Measurements from ENCODE around the gene CCDC97. TPM values are rescaled to one million over a fixed set of nuclear protein-coding genes. Genes with fewer than 3 reads are reported as not detected.

CCDC97 gene
- total RNA-seq, 1 experiment from 2014 or later: 39.4 TPM

- no peak overlapping the region for H3K18ac ChIP-seq (ENCODE audit: insufficient read length, low read depth, low read length)
- H3T11ph ChIP-seq (ENCODE audit: low read length): no peak overlapping the region
- peak overlapping the region; percentile 73 to 80 for H3K4me3 Mint-ChIP-seq
- H3K9me3 ChIP-seq (ENCODE audit: control insufficient read depth, low read depth, low read length): no peaks in the 10 kb centered on the region
- H4K91ac ChIP-seq (ENCODE audit: insufficient read length, low read depth, low read length): no peak overlapping the region
- peaks cover 0 to 10% (median 2%) of the 10 kb centered on the region in 3 experiments; a peak in 4 of 7 replicates for H3K36me3 Mint-ChIP-seq (ENCODE audit: insufficient read depth in 1 of 3, low read depth in 3 of 3)
- H2AK5ac ChIP-seq (ENCODE audit: insufficient read length, low read length): no peak overlapping the region
- no peaks in the 10 kb centered on the region for H3K79me1 ChIP-seq (ENCODE audit: insufficient read depth, low read depth, low read length, poor library complexity, severe bottlenecking)
- no peaks in the 10 kb centered on the region; a peak in 1 of 5 replicates for H3K9me3 Mint-ChIP-seq
- no CpG with 5 or more reads among the region's 23 CpGs for WGBS (ENCODE audit: extremely low coverage, insufficient read length, low lambda C conversion rate)
- H2BK15ac ChIP-seq (ENCODE audit: low read depth, low read length): no peak overlapping the region
- peak overlapping the region; percentile 11 for H3K4me2 ChIP-seq (ENCODE audit: insufficient read depth, insufficient read length, low read length)
- H3K56ac ChIP-seq (ENCODE audit: insufficient read length, low read depth, low read length): no peak overlapping the region
- H3K27me3 ChIP-seq (ENCODE audit: insufficient read depth, low read length): peaks cover 10% of the 10 kb centered on the region; the same call in 1 of the 2 replicates
- no peaks in the 10 kb centered on the region for H4K20me1 ChIP-seq (ENCODE audit: control insufficient read depth, insufficient read depth, insufficient read length)
- no peak overlapping the region for H3K4ac ChIP-seq (ENCODE audit: low read depth, low read length)
- no peak overlapping the region for H4K8ac ChIP-seq (replicated peaks; ENCODE audit: insufficient read length, low read depth, low read length)
- H2BK5ac ChIP-seq (ENCODE audit: insufficient read length, low read length): no peak overlapping the region
- H3K23ac ChIP-seq (ENCODE audit: insufficient read length, low read depth, low read length): no peak overlapping the region
- no peak overlapping the region for H2BK12ac ChIP-seq (ENCODE audit: insufficient read length, low read depth, low read length)
- H3K4me1 Mint-ChIP-seq: peaks cover 21 to 22% of the 10 kb centered on the region in 2 experiments
- H3K27ac ChIP-seq (ENCODE audit: insufficient read length, low read depth, low read length): no peak overlapping the region
- TF ChIP-seq, protein P1, sequence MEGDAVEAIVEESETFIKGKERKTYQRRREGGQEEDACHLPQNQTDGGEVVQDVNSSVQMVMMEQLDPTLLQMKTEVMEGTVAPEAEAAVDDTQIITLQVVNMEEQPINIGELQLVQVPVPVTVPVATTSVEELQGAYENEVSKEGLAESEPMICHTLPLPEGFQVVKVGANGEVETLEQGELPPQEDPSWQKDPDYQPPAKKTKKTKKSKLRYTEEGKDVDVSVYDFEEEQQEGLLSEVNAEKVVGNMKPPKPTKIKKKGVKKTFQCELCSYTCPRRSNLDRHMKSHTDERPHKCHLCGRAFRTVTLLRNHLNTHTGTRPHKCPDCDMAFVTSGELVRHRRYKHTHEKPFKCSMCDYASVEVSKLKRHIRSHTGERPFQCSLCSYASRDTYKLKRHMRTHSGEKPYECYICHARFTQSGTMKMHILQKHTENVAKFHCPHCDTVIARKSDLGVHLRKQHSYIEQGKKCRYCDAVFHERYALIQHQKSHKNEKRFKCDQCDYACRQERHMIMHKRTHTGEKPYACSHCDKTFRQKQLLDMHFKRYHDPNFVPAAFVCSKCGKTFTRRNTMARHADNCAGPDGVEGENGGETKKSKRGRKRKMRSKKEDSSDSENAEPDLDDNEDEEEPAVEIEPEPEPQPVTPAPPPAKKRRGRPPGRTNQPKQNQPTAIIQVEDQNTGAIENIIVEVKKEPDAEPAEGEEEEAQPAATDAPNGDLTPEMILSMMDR (conservative IDR thresholded peaks at IDR 0.05): no peak
- H3K27ac Mint-ChIP-seq: no peak overlapping the region; a peak in 2 of 7 replicates
- peaks cover 26% of the 10 kb centered on the region for H3K23me2 ChIP-seq (ENCODE audit: insufficient read length, low read depth, low read length, poor library complexity, severe bottlenecking)
- no peaks in the 10 kb centered on the region for H3K79me2 ChIP-seq (ENCODE audit: insufficient read depth, low read length)
- H3K14ac ChIP-seq (ENCODE audit: insufficient read depth, low read length): no peak overlapping the region
- peaks cover 44% of the 10 kb centered on the region for H3K27me3 Mint-ChIP-seq (ENCODE audit: low read depth)
- no peak for DNase-seq
- H2AFZ ChIP-seq (ENCODE audit: low read length): no peak overlapping the region
- no peak overlapping the region for H3K9ac ChIP-seq (ENCODE audit: extremely low read depth, insufficient read length, low read length)
- no peak overlapping the region for H2BK120ac ChIP-seq (ENCODE audit: low read depth, low read length, poor library complexity, severe bottlenecking)
- H3K4me1 ChIP-seq (ENCODE audit: insufficient read depth, low read length): no peaks in the 10 kb centered on the region; the same call in 1 of the 2 replicates
- no peak overlapping the region for H2BK20ac ChIP-seq (ENCODE audit: low read depth, low read length, poor library complexity, severe bottlenecking)
- no peak overlapping the region for H4K5ac ChIP-seq (ENCODE audit: insufficient read length, low read depth, low read length)
Observed at GRCh38 chr19:41354343-41354953, 44.5 kb downstream of the CCDC97 start.

Data from H9 (cell line).